ENCODE measurements around the gene NRXN2.

DNA sequence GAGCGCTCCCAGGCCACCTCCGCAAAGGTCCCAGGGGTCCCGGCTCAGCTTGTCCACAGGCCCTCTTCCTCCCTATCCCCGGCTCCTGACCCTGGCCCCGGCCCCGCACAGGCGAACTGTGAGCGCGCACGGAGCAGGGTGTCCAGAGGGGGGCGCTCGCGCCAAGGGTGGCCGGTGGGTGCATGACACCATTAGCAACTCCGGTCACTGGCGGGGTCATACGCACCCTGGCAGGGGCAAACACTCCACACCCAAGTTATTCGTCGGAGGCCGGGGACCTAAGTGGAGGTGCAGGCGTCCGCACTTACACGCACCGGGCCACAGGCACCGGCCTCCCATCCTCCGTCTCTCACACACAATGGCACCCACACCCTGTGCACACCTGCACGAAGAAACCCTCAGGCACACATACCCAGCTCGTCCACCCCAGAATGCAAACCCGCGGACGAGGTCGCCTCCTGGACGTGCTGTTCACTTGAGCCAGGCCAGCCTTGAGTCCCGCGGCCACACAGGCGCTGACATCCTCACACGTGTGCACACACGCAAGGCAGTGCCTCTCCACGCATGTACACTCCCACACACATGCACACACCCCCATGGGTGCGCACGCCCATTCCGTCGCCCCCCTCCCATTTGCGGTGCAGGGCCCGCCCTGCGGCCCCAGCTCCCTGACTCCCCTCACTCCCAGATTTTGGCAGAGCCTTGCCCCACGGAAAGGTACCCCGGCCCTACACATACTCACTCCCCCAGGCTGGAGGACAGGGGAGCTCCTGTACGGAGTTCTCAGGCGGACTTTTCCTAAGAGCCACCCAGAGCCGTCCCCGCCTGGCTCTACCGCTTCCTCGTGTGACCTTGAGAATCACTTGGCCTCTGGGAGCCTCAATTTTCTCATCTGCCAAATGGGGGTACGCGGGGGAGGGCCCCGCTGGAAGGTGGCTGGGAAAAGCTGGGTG, 20.9 kb upstream of the NRXN2 start, which contains the start of gene RASGRP2:
- TF ChIP-seq, protein P1, sequence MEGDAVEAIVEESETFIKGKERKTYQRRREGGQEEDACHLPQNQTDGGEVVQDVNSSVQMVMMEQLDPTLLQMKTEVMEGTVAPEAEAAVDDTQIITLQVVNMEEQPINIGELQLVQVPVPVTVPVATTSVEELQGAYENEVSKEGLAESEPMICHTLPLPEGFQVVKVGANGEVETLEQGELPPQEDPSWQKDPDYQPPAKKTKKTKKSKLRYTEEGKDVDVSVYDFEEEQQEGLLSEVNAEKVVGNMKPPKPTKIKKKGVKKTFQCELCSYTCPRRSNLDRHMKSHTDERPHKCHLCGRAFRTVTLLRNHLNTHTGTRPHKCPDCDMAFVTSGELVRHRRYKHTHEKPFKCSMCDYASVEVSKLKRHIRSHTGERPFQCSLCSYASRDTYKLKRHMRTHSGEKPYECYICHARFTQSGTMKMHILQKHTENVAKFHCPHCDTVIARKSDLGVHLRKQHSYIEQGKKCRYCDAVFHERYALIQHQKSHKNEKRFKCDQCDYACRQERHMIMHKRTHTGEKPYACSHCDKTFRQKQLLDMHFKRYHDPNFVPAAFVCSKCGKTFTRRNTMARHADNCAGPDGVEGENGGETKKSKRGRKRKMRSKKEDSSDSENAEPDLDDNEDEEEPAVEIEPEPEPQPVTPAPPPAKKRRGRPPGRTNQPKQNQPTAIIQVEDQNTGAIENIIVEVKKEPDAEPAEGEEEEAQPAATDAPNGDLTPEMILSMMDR (IDR thresholded peaks at IDR 0.05) = peak; percentile 50 to 61
- no peak for TF ChIP-seq POLR2A (IDR thresholded peaks at IDR 0.05)
- TF ChIP-seq EP300 (IDR thresholded peaks at IDR 0.05) = no peak
